Esophagus muscularis mucosa (tissue), 4 donors: Measurements from ENCODE around the gene E2F2.

ENCODE experiments used
- EP300 ChIP-seq: sonication (generic); formaldehyde crosslinking; IDR thresholded peaks from one replicate; pipeline ENCODE4 v1.6.1; 2017; ENCODE audit warnings: antibody characterized with exemption
- POLR2A ChIP-seq: fragments of 450-650 bp; IDR thresholded peaks from one replicate; pipeline ENCODE4 v1.6.1; 2017; ENCODE audit warnings: antibody characterized with exemption, moderate library complexity, mild to moderate bottlenecking, low read depth
- POLR2AphosphoS5 ChIP-seq, 2 donors: sonication (generic); formaldehyde crosslinking; IDR thresholded peaks; one replicate each; pipeline ENCODE4 v1.6.1; 2017; ENCODE audit warnings: antibody characterized with exemption in 2 of 2
- TF ChIP-seq, protein P1 (sequence below), 3 experiments: fragments of 200-600 bp in 2 of 3; fragments of 450-650 bp in 1 of 3; sonication (generic) in 2 of 3; IDR thresholded peaks; one replicate each; pipeline ENCODE4 v1.5.1; 2017 to 2019; ENCODE audit warnings: antibody characterized with exemption in 3 of 3, mild to moderate bottlenecking in 2 of 3, moderate library complexity in 1 of 3

DNA sequence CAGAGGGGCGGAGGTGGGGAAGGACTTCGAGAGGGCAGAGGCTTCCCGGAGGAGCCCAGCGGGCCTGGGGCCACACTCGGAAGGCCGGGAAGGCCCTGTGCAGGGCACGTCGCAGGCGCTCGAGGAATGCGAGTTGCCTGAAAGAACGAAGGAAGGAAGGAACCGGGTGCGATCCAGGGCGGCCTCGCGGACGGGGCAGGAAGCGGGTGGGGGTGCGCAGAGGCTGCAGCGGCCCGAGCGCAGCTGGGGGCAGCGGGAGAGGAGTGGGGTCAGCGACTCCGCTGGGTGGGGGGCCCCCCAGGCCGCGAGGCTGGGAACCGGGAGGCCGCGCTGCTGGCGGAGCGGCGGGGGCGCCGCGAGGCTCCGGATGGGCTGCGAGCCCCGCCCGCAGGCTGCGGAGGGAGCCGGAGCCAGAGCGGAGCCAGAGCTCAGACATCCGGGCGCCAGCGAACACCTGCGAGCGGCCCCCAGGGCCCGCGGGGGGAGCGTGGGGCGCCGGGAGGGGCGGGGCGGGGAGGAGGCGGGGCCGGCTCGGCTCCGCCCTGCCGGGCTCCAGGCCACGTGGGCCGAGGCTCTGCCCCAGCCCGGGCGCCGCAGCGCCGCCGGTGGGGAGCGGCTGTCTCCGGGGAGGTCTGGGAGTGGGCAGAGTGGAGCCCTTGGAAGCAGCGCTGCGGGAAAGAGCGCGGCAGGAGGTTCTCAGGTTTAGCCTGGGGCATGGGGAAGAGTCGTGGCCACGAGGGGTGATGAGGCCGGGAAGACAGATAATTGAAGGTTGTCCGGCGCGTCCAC is 23.6 kb upstream of the E2F2 start:
- TF ChIP-seq, protein P1, sequence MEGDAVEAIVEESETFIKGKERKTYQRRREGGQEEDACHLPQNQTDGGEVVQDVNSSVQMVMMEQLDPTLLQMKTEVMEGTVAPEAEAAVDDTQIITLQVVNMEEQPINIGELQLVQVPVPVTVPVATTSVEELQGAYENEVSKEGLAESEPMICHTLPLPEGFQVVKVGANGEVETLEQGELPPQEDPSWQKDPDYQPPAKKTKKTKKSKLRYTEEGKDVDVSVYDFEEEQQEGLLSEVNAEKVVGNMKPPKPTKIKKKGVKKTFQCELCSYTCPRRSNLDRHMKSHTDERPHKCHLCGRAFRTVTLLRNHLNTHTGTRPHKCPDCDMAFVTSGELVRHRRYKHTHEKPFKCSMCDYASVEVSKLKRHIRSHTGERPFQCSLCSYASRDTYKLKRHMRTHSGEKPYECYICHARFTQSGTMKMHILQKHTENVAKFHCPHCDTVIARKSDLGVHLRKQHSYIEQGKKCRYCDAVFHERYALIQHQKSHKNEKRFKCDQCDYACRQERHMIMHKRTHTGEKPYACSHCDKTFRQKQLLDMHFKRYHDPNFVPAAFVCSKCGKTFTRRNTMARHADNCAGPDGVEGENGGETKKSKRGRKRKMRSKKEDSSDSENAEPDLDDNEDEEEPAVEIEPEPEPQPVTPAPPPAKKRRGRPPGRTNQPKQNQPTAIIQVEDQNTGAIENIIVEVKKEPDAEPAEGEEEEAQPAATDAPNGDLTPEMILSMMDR (IDR thresholded peaks at IDR 0.05): peak in 2 of 3 experiments; percentile 31 to 39
- TF ChIP-seq POLR2A (peak; percentile 79), EP300 (peak; percentile 43), POLR2AphosphoS5 (IDR thresholded peaks at IDR 0.05) (peak in 1 of 2 donors; percentile 86)
